ENCODE data around the gene ZNF324B.

ZNF324B gene

DNA sequence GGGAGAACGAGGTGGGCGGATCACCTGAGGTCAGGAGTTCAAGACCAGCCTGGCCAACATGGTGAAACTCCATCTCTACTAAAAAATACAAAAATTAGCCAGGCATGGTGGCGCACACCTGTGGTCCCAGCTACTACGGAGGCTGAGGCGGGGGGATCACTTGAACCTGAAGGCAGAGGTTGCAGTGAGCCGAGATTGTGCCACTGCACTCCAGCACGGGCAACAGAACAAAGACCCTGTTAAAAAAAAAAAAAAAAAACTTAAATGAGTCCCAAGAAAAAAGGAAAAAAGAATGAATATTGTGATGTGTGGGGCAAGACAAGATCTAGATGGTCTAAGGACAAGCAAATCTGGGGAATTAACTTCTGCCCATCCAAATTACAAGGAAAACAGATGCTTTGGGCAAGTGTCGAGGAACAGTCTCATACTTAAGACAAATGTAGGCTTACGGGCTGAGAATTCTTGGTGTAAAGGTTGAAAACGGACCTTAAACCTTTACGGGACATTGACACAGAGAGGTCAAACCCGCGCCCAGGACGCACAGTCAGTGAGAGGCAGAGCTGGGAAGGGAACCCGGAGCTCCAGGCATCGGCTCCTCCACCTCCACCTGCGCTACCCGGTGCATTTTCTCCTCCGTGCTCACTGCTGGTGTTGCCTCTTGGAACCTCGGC lies 14.8 kb downstream of the ZNF324B start:
- WGBS, result 41% methylated on average over 18 of the region's 20 CpGs
- Histone ChIP-seq H3K14ac (ENCODE audit: low read length in 2 of 2) (peak overlapping the region in 1 of 2 experiments; percentile 26), H2BK5ac (ENCODE audit: low read depth, low read length, poor library complexity, severe bottlenecking) (no peak overlapping the region), H4K91ac (ENCODE audit: low read length) (no peak overlapping the region), H2BK120ac (ENCODE audit: low read depth, low read length) (no peak overlapping the region), H2BK15ac (ENCODE audit: low read depth, poor library complexity, severe bottlenecking) (no peak overlapping the region), H3K18ac (ENCODE audit: low read depth in 1 of 2, low read length in 2 of 2) (no peak overlapping the region), H3K27me3 (ENCODE audit: control insufficient read depth in 1 of 2, insufficient read depth in 1 of 2, low read length in 2 of 2) (no peaks in the 10 kb centered on the region), H3K4me3 (ENCODE audit: insufficient read depth in 1 of 2, low read depth in 1 of 2, low read length in 2 of 2) (peak overlapping the region; percentile 53 to 90), H4K8ac (ENCODE audit: low read length) (peak overlapping the region; percentile 5), H3K4me1 (ENCODE audit: control insufficient read depth, insufficient read depth, low read depth, low read length) (peaks cover 17% of the 10 kb centered on the region), H2BK12ac (ENCODE audit: low read length in 2 of 2) (peak overlapping the region in 1 of 2 experiments; percentile 49), H3K9me3 (ENCODE audit: control insufficient read depth, low read length) (no peaks in the 10 kb centered on the region), H3K27ac (ENCODE audit: low read length, poor library complexity, severe bottlenecking) (no peak overlapping the region), H3K4ac (ENCODE audit: low read depth in 1 of 2, low read length in 2 of 2) (no peak overlapping the region), H2AK5ac (ENCODE audit: low read length, severe bottlenecking) (no peak overlapping the region), H3K9ac (ENCODE audit: low read length) (peak overlapping the region; percentile 91), H3K79me1 (replicated peaks; ENCODE audit: low read length, poor library complexity, severe bottlenecking) (peaks cover 24% of the 10 kb centered on the region), H3K4me2 (ENCODE audit: low read length, poor library complexity, severe bottlenecking) (peak overlapping the region; percentile 99), H3K36me3 (ENCODE audit: control insufficient read depth in 1 of 2, insufficient read depth in 2 of 2, low read depth in 1 of 2, low read length in 2 of 2) (peaks cover 17 to 22% of the 10 kb centered on the region in 2 experiments), H3K23ac (ENCODE audit: low read length in 2 of 2) (no peak overlapping the region), H2AFZ (ENCODE audit: low read depth, low read length) (peak overlapping the region; percentile 97)
- DNase-seq, result no peak

DNA sequence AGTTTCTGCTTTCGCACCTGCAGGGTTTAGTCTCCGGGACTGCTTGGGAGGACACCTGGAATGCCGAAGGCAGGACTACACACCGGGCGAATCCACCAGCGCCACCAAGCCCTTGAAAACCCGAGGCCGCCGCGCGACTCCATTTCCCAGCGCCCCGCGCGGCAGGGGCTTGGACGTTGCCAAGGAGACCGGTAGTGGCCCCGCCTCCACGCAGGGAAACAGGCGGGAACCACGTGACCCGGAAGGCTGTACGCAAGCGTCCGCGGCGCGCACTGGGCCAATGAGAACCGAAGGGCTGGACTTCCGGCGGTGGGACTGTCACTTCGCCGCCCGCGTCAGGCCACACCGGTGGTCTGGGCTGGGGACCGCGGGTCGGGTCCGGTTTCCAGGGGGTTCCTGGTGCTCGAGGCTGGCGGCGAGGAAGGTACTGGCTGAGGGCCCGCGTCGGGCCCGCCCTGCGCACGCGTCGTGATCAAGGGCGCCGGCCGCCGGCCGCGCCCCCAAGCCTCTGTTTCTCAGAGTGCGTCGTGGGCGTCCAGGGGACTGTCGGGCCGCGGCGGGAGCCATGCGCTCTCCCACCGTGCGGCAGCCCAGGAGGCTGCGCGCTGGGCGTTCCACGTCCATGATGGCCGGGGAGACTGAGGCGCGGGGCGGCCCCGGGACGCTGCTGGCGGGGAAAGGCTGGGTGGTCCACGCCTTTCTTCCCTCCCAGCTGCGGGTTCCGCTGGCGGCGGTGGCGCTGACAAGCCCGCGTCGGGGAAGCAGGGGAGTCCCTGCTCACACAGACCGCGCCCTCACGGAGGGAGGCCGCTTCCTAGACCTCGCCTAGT lies 15.6 kb downstream of the ZNF324B start, which contains the start of gene ZNF324:
Gene ZNF324 (plus strand): TSS at position 321 of the 830 bp plus-strand sequence. CDS start 2,106 bp downstream, outside the sequence.
- Histone ChIP-seq H3K4me3 (ENCODE audit: insufficient read depth in 1 of 2, low read depth in 1 of 2, low read length in 2 of 2) (peak within 1 kb of the TSS; percentile 90 to 98), H3K4me1 (ENCODE audit: control insufficient read depth, insufficient read depth, low read depth, low read length) (peaks cover 17% of the 10 kb centered on the region), H3K9me3 (ENCODE audit: control insufficient read depth, low read length) (no peaks in the 10 kb centered on the region), H3K4ac (ENCODE audit: low read depth in 1 of 2, low read length in 2 of 2) (peak within 1 kb of the TSS; percentile 35 to 81), H3K14ac (ENCODE audit: low read length in 2 of 2) (peak within 1 kb of the TSS; percentile 26 to 29), H2AFZ (ENCODE audit: low read depth, low read length) (peak within 1 kb of the TSS; percentile 97), H3K27ac (ENCODE audit: low read length, poor library complexity, severe bottlenecking) (no peak within 1 kb of the TSS), H3K23ac (ENCODE audit: low read length in 2 of 2) (peak within 1 kb of the TSS in 1 of 2 experiments; percentile 34), H2AK5ac (ENCODE audit: low read length, severe bottlenecking) (no peak within 1 kb of the TSS), H3K4me2 (ENCODE audit: low read length, poor library complexity, severe bottlenecking) (peak within 1 kb of the TSS; percentile 99), H2BK12ac (ENCODE audit: low read length in 2 of 2) (peak within 1 kb of the TSS in 1 of 2 experiments; percentile 49), H3K79me1 (replicated peaks; ENCODE audit: low read length, poor library complexity, severe bottlenecking) (peaks cover 27% of the 10 kb centered on the region), H3K18ac (ENCODE audit: low read depth in 1 of 2, low read length in 2 of 2) (peak within 1 kb of the TSS; percentile 54 to 80), H2BK15ac (ENCODE audit: low read depth, poor library complexity, severe bottlenecking) (peak within 1 kb of the TSS; percentile 81), H3K27me3 (ENCODE audit: control insufficient read depth in 1 of 2, insufficient read depth in 1 of 2, low read length in 2 of 2) (no peaks in the 10 kb centered on the region), H4K91ac (ENCODE audit: low read length) (peak within 1 kb of the TSS; percentile 67), H3K9ac (ENCODE audit: low read length) (peak within 1 kb of the TSS; percentile 91), H3K36me3 (ENCODE audit: control insufficient read depth in 1 of 2, insufficient read depth in 2 of 2, low read depth in 1 of 2, low read length in 2 of 2) (peaks cover 22 to 29% of the 10 kb centered on the region in 2 experiments), H4K8ac (ENCODE audit: low read length) (peak within 1 kb of the TSS; percentile 60), H2BK120ac (ENCODE audit: low read depth, low read length) (no peak within 1 kb of the TSS), H2BK5ac (ENCODE audit: low read depth, low read length, poor library complexity, severe bottlenecking) (no peak within 1 kb of the TSS)
- peak; percentile 97 for DNase-seq
- under 1% methylated on average over 90 of the region's 92 CpGs for WGBS

DNA sequence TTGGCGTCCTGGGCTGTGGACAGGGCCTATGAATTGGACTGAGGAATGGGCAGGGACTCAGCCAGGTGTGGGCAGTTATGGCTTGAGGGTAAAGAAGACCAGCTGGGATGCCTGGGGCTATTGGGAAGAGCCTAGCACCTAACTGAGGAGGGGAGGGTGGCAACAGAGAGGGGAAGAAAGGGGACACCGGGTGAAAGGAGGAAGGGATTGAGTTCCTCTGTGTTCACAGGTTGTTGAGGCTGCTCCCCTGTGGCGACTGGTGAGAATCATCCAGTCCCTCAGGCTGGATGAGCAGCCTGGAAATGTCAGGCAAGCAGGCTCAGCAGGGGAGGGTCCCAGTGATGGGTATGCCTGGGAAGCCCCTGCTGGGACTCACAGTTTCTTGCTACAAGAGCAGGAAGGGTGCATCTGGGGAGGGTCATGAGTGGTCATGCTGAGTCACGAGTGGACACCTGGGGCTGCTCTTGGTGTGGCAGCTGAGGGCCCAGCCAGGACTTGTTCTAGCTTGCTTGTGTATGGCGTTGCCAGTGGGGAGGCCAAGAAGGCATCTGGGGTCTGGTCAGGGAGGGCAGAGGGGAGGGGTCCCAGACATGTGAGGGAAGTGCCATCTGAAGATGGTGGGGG lies 16.9 kb downstream of the ZNF324B start:
- peak; percentile 20 for DNase-seq
- H3K4me1 ChIP-seq (ENCODE audit: control insufficient read depth, insufficient read depth, low read depth, low read length), result peaks cover 17% of the 10 kb centered on the region
- no peak overlapping the region for H2BK120ac ChIP-seq (ENCODE audit: low read depth, low read length)
- no peak overlapping the region for H3K4ac ChIP-seq (ENCODE audit: low read depth in 1 of 2, low read length in 2 of 2)
- peak overlapping the region; percentile 91 for H3K9ac ChIP-seq (ENCODE audit: low read length)
- no peak overlapping the region for H3K27ac ChIP-seq (ENCODE audit: low read length, poor library complexity, severe bottlenecking)
- H3K23ac ChIP-seq (ENCODE audit: low read length in 2 of 2), result peak overlapping the region in 1 of 2 experiments; percentile 9
- WGBS, result 55% methylated on average over 5 of the region's 5 CpGs
- H2BK5ac ChIP-seq (ENCODE audit: low read depth, low read length, poor library complexity, severe bottlenecking), result no peak overlapping the region
- H3K4me3 ChIP-seq (ENCODE audit: insufficient read depth in 1 of 2, low read depth in 1 of 2, low read length in 2 of 2), result peak overlapping the region in 1 of 2 experiments; percentile 72
- peaks cover 36 to 42% of the 10 kb centered on the region in 2 experiments for H3K36me3 ChIP-seq (ENCODE audit: control insufficient read depth in 1 of 2, insufficient read depth in 2 of 2, low read depth in 1 of 2, low read length in 2 of 2)
- no peaks in the 10 kb centered on the region for H3K27me3 ChIP-seq (ENCODE audit: control insufficient read depth in 1 of 2, insufficient read depth in 1 of 2, low read length in 2 of 2)
- no peak overlapping the region for H3K14ac ChIP-seq (ENCODE audit: low read length in 2 of 2)
- no peak overlapping the region for H3K18ac ChIP-seq (ENCODE audit: low read depth in 1 of 2, low read length in 2 of 2)
- peak overlapping the region in 1 of 2 experiments; percentile 43 for H2BK12ac ChIP-seq (ENCODE audit: low read length in 2 of 2)
- no peaks in the 10 kb centered on the region for H3K9me3 ChIP-seq (ENCODE audit: control insufficient read depth, low read length)
- H2AK5ac ChIP-seq (ENCODE audit: low read length, severe bottlenecking), result no peak overlapping the region
- H4K8ac ChIP-seq (ENCODE audit: low read length), result no peak overlapping the region
- H2BK15ac ChIP-seq (ENCODE audit: low read depth, poor library complexity, severe bottlenecking), result no peak overlapping the region
- H3K4me2 ChIP-seq (ENCODE audit: low read length, poor library complexity, severe bottlenecking), result no peak overlapping the region
- H4K91ac ChIP-seq (ENCODE audit: low read length), result no peak overlapping the region
- peaks cover 33% of the 10 kb centered on the region for H3K79me1 ChIP-seq (replicated peaks; ENCODE audit: low read length, poor library complexity, severe bottlenecking)
- H2AFZ ChIP-seq (ENCODE audit: low read depth, low read length), result no peak overlapping the region
